NCI-H446 (cell line): ENCODE measurements around the gene DPY19L1.
"Not testable (repeated sequence)": the region's sequence is repeated elsewhere in the genome, so short reads cannot be mapped to it uniquely, and the experiment has no call there.

Experiments
- DNase-seq, 2 experiments: peaks; one replicate each; lab custom pipeline; 2025; lab: John Stamatoyannopoulos, UW

DPY19L1 gene

GRCh38 chr7:34991938-34992840 lies 45.1 kb downstream of the DPY19L1 start:
- DNase-seq, result no peak

- not testable (repeated sequence) for DNase-seq
These were observed 48.7 kb downstream of the DPY19L1 start for GRCh38 chr7:34988442-34989125.

- DNase-seq, result not testable (repeated sequence)
These were observed 52.1 kb downstream of the DPY19L1 start for GRCh38 chr7:34985155-34985554.

- DNase-seq, result not testable (repeated sequence)
These were observed 53.1 kb downstream of the DPY19L1 start for GRCh38 chr7:34984140-34984539.

GRCh38 chr7:34982371-34983019 lies 54.8 kb downstream of the DPY19L1 start:
- no peak for DNase-seq

- not testable (repeated sequence) for DNase-seq
These were observed 58.2 kb downstream of the DPY19L1 start for GRCh38 chr7:34979124-34979523.

- DNase-seq, result no peak
These were observed 63.9 kb downstream of the DPY19L1 start for GRCh38 chr7:34973400-34973760.

GRCh38 chr7:34972739-34973399 lies 64.4 kb downstream of the DPY19L1 start:
- not testable (repeated sequence) for DNase-seq

GRCh38 chr7:34967818-34968217 lies 69.5 kb downstream of the DPY19L1 start:
- DNase-seq, result not testable (repeated sequence)

GRCh38 chr7:34966504-34966903 lies 70.8 kb downstream of the DPY19L1 start:
- DNase-seq, result not testable (repeated sequence)

GRCh38 chr7:34958021-34958420 lies 79.3 kb downstream of the DPY19L1 start:
- DNase-seq, result no peak

- DNase-seq, result no peak
These were observed 84.5 kb downstream of the DPY19L1 start for GRCh38 chr7:34952822-34953221.

GRCh38 chr7:34949361-34949760 lies 87.9 kb downstream of the DPY19L1 start:
- no peak for DNase-seq

- DNase-seq, result not testable (repeated sequence)
These were observed 89.9 kb downstream of the DPY19L1 start for GRCh38 chr7:34947427-34947826.

GRCh38 chr7:34946486-34946885 lies 90.8 kb downstream of the DPY19L1 start:
- DNase-seq, result no peak

GRCh38 chr7:34945894-34946477 lies 91.3 kb downstream of the DPY19L1 start:
- peak in 1 of 2 experiments; percentile 37 for DNase-seq

- no peak for DNase-seq
These were observed 98.1 kb downstream of the DPY19L1 start for GRCh38 chr7:34939175-34939574.

- not testable (repeated sequence) for DNase-seq
These were observed 101.5 kb downstream of the DPY19L1 start for GRCh38 chr7:34935735-34936165.

- DNase-seq, result no peak
These were observed 105.5 kb downstream of the DPY19L1 start for GRCh38 chr7:34931739-34932138.

GRCh38 chr7:34929783-34930182 lies 107.5 kb downstream of the DPY19L1 start:
- peak in 1 of 2 experiments; percentile 44 for DNase-seq

GRCh38 chr7:34928560-34928959 lies 108.7 kb downstream of the DPY19L1 start:
- DNase-seq, result no peak

GRCh38 chr7:34928052-34928451 lies 109.2 kb downstream of the DPY19L1 start:
- DNase-seq, result peak in 1 of 2 experiments; percentile 7
